AG09319 (cell line): ENCODE measurements around the gene IFITM10.
"Not testable (repeated sequence)": the region's sequence is repeated elsewhere in the genome, so short reads cannot be mapped to it uniquely, and the experiment has no call there.

Source experiments
- DNase-seq: peaks from one replicate; pipeline ENCODE4 v3.0.0-alpha.2; 2010; ENCODE audit warnings: low read depth; ENCODE audit errors: extremely low read depth
- TF ChIP-seq, protein P1 (sequence below): IDR thresholded peaks from 2 replicates; pipeline ENCODE4 v1.5.1; 2011; ENCODE audit warnings: low read depth, mild to moderate bottlenecking, inconsistent platforms, low read length, moderate library complexity

IFITM10 gene

DNA sequence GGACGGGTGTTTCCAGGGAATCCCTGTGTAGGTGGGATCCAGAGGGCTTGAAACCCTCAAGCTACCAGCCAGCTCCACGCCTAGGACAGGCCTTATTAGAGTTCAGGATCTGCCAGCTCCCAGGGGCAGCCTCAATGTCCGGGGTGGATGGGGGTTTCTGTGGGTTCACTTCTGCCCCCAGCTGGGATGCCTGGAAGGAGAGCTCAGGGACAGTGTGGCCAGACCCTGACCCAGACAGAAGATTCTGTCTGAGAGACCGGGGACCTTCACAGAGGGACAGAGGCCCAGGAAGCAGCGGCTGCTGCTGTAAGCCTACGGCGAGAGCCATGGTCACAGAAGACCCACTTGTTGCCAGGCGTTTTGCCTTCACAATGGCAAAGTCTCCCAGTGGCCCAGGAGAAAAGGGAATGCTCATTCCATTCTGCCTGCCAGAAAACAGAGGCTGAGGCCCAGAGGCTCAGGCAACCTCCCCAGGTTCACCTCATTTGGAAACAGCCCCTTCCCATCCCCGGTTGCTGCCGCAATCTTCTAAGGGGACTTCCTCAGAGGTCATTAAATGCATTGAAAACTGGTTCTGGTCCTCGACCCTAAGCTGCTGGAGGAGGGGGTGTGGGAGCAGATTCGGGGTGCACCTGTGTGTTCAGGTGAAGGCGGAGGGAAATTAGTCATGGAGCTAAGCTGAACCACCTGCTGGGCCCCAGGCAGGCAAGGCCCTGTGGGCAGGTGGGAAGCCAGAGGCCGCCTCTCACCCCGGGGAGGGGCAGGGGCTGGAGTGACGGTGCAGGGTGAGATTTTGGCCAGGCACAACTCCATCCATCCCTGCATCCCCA is 58.3 kb downstream of the IFITM10 start:
- TF ChIP-seq, protein P1, sequence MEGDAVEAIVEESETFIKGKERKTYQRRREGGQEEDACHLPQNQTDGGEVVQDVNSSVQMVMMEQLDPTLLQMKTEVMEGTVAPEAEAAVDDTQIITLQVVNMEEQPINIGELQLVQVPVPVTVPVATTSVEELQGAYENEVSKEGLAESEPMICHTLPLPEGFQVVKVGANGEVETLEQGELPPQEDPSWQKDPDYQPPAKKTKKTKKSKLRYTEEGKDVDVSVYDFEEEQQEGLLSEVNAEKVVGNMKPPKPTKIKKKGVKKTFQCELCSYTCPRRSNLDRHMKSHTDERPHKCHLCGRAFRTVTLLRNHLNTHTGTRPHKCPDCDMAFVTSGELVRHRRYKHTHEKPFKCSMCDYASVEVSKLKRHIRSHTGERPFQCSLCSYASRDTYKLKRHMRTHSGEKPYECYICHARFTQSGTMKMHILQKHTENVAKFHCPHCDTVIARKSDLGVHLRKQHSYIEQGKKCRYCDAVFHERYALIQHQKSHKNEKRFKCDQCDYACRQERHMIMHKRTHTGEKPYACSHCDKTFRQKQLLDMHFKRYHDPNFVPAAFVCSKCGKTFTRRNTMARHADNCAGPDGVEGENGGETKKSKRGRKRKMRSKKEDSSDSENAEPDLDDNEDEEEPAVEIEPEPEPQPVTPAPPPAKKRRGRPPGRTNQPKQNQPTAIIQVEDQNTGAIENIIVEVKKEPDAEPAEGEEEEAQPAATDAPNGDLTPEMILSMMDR: no peak
- DNase-seq: no peak

DNA sequence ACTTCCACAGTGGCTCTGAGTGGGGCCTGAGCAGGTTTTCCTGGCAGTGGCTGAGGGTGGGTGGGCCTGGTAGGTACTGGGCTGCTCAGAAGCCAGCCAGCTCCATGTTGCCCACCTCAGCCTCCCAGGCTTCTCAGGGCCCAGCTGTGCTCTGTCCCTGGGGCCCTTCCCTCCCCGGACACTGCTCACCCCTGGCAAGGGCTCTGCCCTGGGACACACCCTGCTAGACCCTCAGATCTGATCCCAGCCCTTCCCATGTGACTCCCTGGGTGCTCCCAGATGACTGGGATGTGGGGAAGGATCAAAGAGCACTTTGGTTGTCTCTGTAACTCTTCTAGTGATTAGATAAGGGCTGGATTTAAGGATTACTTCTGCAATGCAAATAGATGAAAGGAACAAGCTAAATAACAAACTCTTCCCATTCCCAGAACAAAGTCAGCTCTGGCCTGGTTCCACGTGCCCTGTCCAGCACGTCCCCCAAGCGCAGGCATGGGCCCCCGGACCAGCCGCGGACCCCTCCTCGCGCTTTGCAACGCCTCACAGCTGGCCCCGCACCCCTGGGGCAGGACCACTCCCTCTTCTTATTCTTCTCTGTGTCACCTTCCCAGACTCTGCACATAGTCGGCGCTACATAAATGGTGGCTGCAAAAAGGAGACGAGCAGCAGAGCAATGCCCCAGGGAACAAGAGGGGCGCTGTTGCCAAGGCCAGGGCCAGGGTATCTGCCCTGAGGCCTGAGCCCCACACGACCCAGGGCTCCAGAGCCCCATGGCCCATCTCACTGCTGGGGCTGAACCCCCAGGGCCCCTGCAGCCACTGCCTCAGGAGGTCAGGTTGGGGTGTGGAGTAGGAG is 59.1 kb downstream of the IFITM10 start:
- TF ChIP-seq, protein P1: no peak
- DNase-seq: no peak

DNA sequence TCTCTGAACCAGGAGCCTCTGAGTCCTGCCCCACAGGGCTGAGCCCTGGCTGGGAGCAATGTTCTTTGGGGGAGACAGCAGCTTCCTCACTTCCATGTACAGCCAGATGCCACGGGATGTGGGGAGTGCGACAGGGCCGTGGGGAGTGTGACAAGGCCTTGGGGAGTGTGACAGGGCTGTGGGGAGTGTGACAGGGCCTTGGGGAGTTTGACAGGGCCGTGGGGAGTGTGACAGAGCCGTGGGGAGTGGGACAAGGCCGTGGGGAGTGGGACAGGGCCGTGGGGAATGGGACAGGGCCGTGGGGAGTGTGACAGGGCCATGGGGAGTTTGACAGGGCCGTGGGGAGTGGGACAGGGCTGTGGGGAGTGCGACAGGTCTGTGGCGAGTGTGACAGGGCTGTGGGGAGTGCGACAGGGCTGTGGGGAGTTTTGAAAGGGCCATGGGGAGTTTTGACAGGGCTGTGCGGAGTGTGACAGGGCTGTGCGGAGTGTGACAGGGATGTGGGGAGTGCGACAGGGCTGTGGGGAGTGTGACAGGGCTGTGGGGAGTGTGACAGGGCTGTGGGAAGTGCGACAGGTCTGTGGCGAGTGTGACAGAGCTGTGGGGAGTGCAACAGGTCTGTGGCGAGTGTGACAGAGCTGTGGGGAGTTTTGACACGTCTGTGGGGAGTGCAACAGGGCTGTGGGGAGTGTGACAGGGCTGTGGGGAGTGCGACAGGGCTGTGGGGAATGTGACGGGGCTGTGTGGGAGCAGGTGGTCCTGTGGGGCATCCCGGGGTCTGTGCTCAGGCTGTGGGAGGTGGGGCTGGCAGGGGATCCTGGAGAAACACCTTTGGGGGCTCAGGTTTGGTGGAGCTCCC is 60.0 kb downstream of the IFITM10 start:
- TF ChIP-seq, protein P1: no peak
- no peak for DNase-seq

DNA sequence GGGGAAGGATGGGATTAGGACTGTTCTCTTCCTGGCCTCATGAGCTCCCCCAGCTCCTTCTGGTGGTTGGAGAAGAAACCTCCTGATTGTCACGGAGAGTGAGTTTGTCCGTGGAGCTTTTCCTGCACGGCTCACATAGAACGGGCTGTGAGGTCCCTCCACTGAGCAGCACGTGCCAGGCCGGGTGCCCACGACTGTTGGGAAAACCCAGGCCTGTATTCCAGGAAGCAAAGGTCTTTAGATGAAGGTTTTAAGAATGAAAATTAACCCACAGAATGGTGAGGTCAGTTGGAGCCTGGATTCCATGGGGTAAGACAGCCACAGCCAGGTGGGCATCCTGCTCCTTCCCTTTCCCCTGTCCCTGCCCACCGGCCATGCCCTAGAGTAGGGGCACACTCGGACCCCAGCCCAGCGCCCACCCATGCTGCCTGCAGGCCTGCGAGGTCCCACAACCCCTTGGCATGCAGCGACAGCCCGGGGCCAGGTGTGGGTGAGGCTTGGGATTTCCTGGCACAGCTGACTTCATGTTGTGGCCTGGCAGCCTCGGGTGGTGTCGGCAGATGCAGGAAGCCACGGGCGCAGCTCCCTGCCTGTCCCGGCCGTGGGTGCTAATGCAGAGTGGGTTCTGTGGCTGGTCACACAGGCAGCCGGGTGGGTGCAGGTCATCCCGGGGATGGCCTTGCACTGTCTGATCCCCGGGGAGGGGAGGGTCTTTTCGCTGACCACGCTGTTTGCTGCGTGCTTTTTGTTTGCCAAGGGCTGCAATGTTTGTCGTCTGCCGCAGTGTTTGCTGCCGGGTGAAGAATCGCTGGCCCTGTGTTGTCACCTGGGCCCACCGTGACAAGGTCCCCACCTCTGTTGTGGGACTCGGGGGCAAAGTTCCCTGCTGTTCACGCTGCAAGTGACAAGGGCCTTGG is 60.9 kb downstream of the IFITM10 start:
- not testable (repeated sequence) for DNase-seq

DNA sequence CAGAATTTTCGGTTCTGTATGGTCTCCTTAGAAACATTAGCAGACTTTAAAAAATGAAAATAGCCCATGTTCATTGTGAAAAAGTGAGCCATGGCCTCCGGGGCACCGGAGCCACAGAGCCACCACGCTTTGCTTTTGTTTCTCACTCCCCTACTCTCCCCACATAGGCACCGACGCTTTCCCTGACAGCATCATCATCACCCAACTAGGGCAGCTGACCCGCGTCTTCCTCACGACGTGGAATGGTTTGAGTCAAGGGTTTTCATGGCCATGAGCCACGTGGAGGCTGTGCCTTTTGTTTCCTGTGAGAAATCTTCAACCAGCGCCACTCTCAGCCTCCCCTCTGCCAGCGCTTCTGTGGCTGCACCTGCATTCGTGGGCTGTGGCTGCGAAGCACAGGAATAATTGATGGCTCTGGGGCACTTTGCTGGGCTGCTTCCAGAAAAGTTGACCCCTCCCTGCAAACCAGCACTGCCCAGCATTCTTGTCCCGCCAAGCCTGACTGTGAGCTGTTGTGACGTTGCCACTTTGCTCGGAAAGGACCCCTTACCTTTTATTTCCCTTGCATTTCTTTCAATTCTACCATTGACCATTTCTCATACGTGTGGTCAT is 62.0 kb downstream of the IFITM10 start:
- DNase-seq: not testable (repeated sequence)

DNA sequence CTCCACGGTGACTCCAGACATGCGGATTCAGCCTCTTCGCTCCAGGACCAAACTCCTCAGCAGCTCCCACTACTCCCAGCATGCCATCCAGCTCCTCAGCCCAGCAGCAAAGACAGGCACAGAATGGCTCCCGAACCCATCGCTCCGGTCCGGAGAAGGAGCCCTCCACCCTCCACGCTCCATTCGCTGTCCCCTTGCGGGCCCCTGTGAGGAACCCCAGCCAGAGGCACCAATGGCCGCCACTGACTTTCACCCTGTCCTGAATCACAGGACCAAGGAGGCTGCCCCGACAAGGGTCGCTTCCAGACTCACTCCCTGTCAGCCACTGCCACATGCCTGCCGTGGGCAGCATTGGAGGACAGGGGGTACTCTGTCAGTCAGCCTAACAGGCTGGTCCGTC is 64.2 kb downstream of the IFITM10 start:
- DNase-seq: not testable (repeated sequence)

DNA sequence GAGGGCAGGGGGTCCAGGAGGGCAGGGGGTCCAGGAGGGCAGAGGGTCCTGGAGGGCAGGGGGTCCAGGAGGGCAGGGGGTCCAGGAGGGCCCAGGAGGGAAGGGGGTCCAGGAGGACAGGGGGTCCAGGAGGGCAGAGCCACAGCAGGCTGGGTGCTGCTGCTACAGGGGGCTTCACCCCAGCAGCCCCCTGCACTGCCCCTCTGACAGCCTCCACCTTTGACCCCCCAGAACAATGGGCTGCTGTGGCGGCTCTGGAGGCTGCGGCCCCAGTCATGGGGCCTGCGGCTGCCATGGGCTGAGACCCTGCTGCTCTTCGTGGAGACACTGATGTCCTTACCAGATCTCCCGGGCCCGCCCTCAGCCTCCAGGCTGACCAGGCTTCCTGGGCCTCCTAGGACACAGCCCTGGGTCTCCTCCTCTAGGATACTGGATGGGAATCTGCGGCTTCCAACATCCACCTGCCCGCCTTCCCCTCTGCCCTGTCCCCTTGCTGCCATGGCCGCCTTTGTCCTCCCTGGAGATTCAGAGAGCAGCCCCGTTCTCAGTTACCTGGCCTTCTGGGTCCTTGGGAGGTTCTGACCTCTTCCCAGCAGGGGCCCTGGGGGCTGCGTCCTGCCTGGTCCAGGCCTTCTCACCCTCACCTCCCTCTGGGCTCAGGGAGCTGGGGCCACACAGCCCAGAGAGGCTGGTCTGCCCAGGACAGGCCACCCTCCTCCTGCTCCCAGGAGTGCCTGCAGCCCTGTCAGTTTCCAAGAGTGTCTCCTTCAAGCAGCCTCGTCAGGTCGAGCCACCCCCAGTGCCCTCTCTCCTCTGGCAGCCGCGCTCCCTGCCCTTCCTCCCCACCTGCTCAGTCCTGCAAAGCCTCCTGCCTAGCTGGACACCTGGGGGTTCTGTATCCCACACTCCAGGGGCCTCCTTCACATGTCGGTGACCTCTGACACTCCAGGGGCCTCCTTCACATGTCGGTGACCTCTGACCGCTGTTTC is 65.2 kb downstream of the IFITM10 start:
- not testable (repeated sequence) for DNase-seq

DNA sequence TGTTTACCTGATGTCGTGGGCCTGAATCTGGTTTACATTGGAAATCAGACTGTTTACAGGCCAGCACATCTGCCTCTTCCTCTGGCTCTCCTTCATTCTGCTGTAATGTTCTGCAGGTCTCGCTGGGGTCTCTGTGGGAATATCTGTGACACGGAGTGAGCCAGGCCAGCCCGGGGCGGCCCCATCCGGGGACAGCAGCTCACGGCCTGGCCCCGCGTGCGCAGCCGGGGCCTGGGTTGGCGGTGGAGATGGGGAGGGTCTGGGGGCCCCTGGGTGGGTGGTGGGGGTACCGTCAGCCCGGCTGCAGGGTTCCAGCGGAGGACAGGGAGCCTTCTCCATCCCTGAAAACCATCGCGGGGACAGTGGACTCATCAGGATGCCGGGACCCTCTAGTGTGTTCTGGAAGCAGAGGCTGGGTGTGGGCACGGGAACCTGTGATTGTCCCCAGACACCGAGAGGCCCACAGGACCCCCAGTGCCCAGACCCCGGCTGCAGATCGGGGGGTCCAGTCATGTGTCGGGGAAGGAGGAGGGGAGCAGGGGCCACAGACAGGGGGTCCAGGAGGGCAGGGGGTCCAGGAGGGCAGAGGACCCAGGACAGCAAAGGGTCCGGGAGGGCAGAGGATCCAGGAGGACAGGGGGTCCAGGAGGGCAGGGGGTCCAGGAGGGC is 66.4 kb downstream of the IFITM10 start:
- DNase-seq: not testable (repeated sequence)

DNA sequence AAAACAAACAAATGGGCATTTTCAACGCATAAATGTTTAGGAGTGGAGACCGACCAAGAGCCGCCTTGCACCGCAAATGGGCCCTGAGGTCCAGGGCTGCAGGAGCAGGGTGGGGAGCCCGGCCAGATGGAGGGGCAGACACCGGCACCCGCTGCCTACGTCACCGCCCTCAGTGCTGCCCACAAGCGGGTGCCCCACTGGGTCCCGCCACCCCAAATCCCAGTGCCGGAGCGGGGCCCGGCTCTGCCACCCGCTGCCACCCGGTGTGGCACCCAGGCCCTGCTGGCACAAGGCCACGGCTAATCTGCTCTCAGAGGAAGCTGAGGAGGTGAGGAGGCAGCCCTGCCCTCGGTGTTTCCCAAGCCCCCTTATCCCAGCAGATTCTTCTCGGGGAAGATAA is 67.2 kb downstream of the IFITM10 start:
- DNase-seq: not testable (repeated sequence)
